RWPE1 (cell line): ENCODE results near the gene ABCA9.

Experiments used
- CTCF ChIA-PET: fragments of 350-600 bp; sonication (Branson Sonifier 250); formaldehyde crosslinking; extraction: SDS; loops from one replicate; lab custom pipeline; 2021; lab: Yijun Ruan, JAX
- POLR2A ChIA-PET: fragments of 400-600 bp; formaldehyde crosslinking; extraction: SDS; loops from one replicate; lab custom pipeline; 2020; ENCODE audit warnings: antibody characterized with exemption; ENCODE audit not compliant: low non-redundant PET; lab: Yijun Ruan, JAX
- DNase-seq: peaks from one replicate; pipeline ENCODE4 v3.0.0; 2012; ENCODE audit warnings: low spot score
- H3K27ac ChIP-seq: fragments of 450-650 bp; 2 replicates; pipeline ENCODE4 v1.5.1; 2017
- CTCF ChIP-seq: fragments of 450-650 bp; conservative IDR thresholded peaks from 2 replicates; pipeline ENCODE4 v1.5.1; 2017; ENCODE audit warnings: low read depth, mild to moderate bottlenecking

Gene ABCA9

GRCh38 chr17:69043098-69043734 is 17.5 kb downstream of the ABCA9 start:
- no peak for TF ChIP-seq CTCF
- DNase-seq = no peak
- H3K27ac ChIP-seq = no peak overlapping the region
- CTCF ChIA-PET = interaction anchor here (0.5 to 0.6 kb wide), 2 partner anchors 547 to 1219 kb away, joined by 3 read pairs; no protein-coding TSS in a partner anchor
- POLR2A ChIA-PET = no interaction called here

- ChIA-PET CTCF (no interaction called here), POLR2A (no interaction called here)
Measured at GRCh38 chr17:69042308-69042707, 18.4 kb downstream of the ABCA9 start.

GRCh38 chr17:69031839-69032238 is 28.9 kb downstream of the ABCA9 start:
- POLR2A ChIA-PET = no interaction called here
- H3K27ac ChIP-seq = no peak overlapping the region
- TF ChIP-seq CTCF = no peak
- no peak for DNase-seq
- CTCF ChIA-PET = no interaction called here

More at GRCh38 chr17:69042308-69042707, 18.4 kb downstream of the ABCA9 start:
- TF ChIP-seq CTCF = no peak
- DNase-seq = no peak
- no peak overlapping the region for H3K27ac ChIP-seq

GRCh38 chr17:69030169-69030568 is 30.6 kb downstream of the ABCA9 start:
- no peak for TF ChIP-seq CTCF
- no peak for DNase-seq
- H3K27ac ChIP-seq = no peak overlapping the region
- ChIA-PET POLR2A (interaction anchor here (0.5 kb wide), 1 partner anchor 283 kb away, joined by 3 read pairs; no protein-coding TSS in a partner anchor), CTCF (no interaction called here)

GRCh38 chr17:69018687-69019086 is 42.0 kb downstream of the ABCA9 start:
- ChIA-PET POLR2A (no interaction called here), CTCF (interaction anchor here (0.7 kb wide), 1 partner anchor 108 kb away, joined by 4 read pairs; no protein-coding TSS in a partner anchor)
- no peak overlapping the region for H3K27ac ChIP-seq
- no peak for TF ChIP-seq CTCF
- DNase-seq = no peak

- POLR2A ChIA-PET = no interaction called here
- DNase-seq = no peak
- CTCF ChIA-PET = no interaction called here
Measured at GRCh38 chr17:69018022-69018615, 42.6 kb downstream of the ABCA9 start.

More at GRCh38 chr17:69018022-69018615, 42.6 kb downstream of the ABCA9 start:
- no peak overlapping the region for H3K27ac ChIP-seq
- TF ChIP-seq CTCF = no peak
